PC-3 (cell line): ENCODE results near the gene CHD9. TPM values are rescaled to one million over a fixed set of nuclear protein-coding genes. Genes with fewer than 3 reads are reported as not detected.

Source experiments
- ATAC-seq: fragments of 200-7000 bp; cut with Tn5 transposase; 2 replicates; pipeline ENCODE4 v1.9.1; 2020; ENCODE audit warnings: mild to moderate bottlenecking, moderate library complexity
- BruUV-seq: library from RNA; stranded (reverse); fragments of 400-500 nt; replicated peaks from 2 replicates; lab custom pipeline; 2021; lab: Mats Ljungman, UMichigan
- CTCF ChIA-PET: fragments of 300-600 bp; sonication (Branson Sonifier 250); formaldehyde crosslinking; loops from one replicate; lab custom pipeline; 2022; ENCODE audit warnings: antibody characterized with exemption; lab: Charles Lee
- POLR2A ChIA-PET: fragments of 300-600 bp; sonication (Branson Sonifier 250); formaldehyde crosslinking; loops from one replicate; lab custom pipeline; 2022; ENCODE audit warnings: antibody characterized with exemption; ENCODE audit not compliant: unreplicated experiment; lab: Charles Lee
- DNase-seq: peaks from one replicate; pipeline ENCODE4 v3.0.0-alpha.2; 2015
- H2AFZ ChIP-seq: fragments of 300-600 bp; sonication (generic); 2 replicates; pipeline ENCODE4 v1.6.0; 2016; ENCODE audit warnings: antibody characterized with exemption, low read length
- H3F3A ChIP-seq: fragments of 300-600 bp; sonication (generic); one replicate; pipeline ENCODE4 v1.6.0; 2017; ENCODE audit warnings: antibody characterized with exemption, low read length, control low read depth, mild to moderate bottlenecking; ENCODE audit not compliant: unreplicated experiment
- H3K27ac ChIP-seq: fragments of 300-600 bp; sonication (generic); 2 replicates; pipeline ENCODE4 v1.5.1; 2016; ENCODE audit warnings: mild to moderate bottlenecking, low read length
- H3K27me3 ChIP-seq: fragments of 300-600 bp; sonication (generic); 2 replicates; pipeline ENCODE4 v1.6.1; 2016; ENCODE audit warnings: low read length, mixed read lengths
- H3K36me3 ChIP-seq: fragments of 300-600 bp; sonication (generic); 2 replicates; pipeline ENCODE4 v1.6.1; 2016; ENCODE audit warnings: low read depth, mixed run types, low read length, mixed read lengths
- H3K4me1 ChIP-seq: fragments of 300-600 bp; sonication (generic); 2 replicates; pipeline ENCODE4 v1.5.1; 2016; ENCODE audit warnings: low read length; ENCODE audit not compliant: insufficient read depth
- H3K4me2 ChIP-seq: fragments of 300-600 bp; sonication (generic); 2 replicates; pipeline ENCODE4 v1.6.0; 2016; ENCODE audit warnings: low read length
- H3K4me3 ChIP-seq: fragments of 300-600 bp; sonication (generic); 2 replicates; pipeline ENCODE4 v1.5.1; 2016; ENCODE audit warnings: mild to moderate bottlenecking, low read length, mixed read lengths
- H3K79me2 ChIP-seq: fragments of 300-600 bp; sonication (generic); 2 replicates; pipeline ENCODE4 v1.6.1; 2017; ENCODE audit warnings: low read length, mixed read lengths
- H3K9ac ChIP-seq: fragments of 300-600 bp; sonication (generic); 2 replicates; pipeline ENCODE4 v1.6.0; 2016; ENCODE audit warnings: mild to moderate bottlenecking, low read length
- H3K9me2 ChIP-seq: fragments of 300-600 bp; sonication (generic); replicated peaks from 2 replicates; pipeline ENCODE4 v1.6.1; 2016; ENCODE audit warnings: mixed run types, low read length, mixed read lengths
- H3K9me3 ChIP-seq: fragments of 300-600 bp; sonication (generic); 2 replicates; pipeline ENCODE4 v1.6.1; 2016; ENCODE audit warnings: low read length, mixed read lengths
- H4K20me1 ChIP-seq: fragments of 300-600 bp; sonication (generic); 2 replicates; pipeline ENCODE4 v1.6.1; 2016; ENCODE audit warnings: low read length, mixed read lengths
- EZH2 ChIP-seq: fragments of 300-600 bp; sonication (generic); IDR thresholded peaks from one replicate; pipeline ENCODE4 v1.6.1; 2017; ENCODE audit warnings: antibody characterized with exemption, mild to moderate bottlenecking, low read length; ENCODE audit not compliant: unreplicated experiment
- EZH2phosphoT487 ChIP-seq: fragments of 300-600 bp; sonication (generic); IDR thresholded peaks from 2 replicates; pipeline ENCODE4 v1.6.1; 2018; ENCODE audit warnings: mild to moderate bottlenecking, antibody characterized with exemption, low read length, borderline replicate concordance
- intact Hi-C: fragments of 100-400 bp; cut with micrococcal nuclease; formaldehyde crosslinking; loops from 2 replicates; pipeline ENCODE4 v1.9.0; 2023
- total RNA-seq: library from RNA; depleted of rRNA; stranded (reverse); fragments of >200 nt; gene quantifications from 2 replicates; pipeline ENCODE4 v1.2.3, GENCODE V29; 2014
- TF ChIP-seq, protein P1 (sequence below): fragments of 300-600 bp; sonication (generic); conservative IDR thresholded peaks from 2 replicates; pipeline ENCODE4 v1.5.1; 2017; ENCODE audit warnings: antibody characterized with exemption, low read depth, mild to moderate bottlenecking, low read length

Gene CHD9
- total RNA-seq, 1 experiment from 2014 or later: 13.3 TPM

DNA sequence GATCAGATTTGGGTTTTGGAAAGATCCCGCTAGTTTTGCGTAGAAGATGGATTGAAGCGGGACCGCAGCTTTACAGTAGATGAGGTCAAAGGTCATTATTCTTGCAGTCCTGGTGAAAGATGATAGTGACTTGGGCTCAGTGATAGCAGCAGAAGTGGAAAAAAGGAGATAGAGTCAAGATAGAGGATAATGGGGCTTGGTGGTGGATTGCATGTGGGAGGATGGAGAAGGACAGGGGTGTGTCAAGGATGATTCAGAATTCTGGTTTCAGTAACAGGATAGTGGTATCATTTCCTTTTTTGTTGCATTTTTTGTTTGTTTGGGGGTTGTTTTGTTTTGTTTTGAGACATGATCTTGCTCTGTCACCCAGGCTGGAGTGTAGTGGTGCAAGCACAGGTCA, 30.7 kb upstream of the CHD9 start:
- no peaks in the 10 kb centered on the region for H3K36me3 ChIP-seq
- H3K9ac ChIP-seq: no peak overlapping the region
- ATAC-seq (no peak), DNase-seq (no peak)
- intact Hi-C loops: loop anchor here (5.0 kb wide), 1 partner anchor 952 kb away; no protein-coding TSS in a partner anchor
- H3K27me3 ChIP-seq: no peaks in the 10 kb centered on the region
- H3K4me1 ChIP-seq: no peaks in the 10 kb centered on the region
- no peak overlapping the region for H3K4me3 ChIP-seq
- H4K20me1 ChIP-seq: no peaks in the 10 kb centered on the region
- POLR2A ChIA-PET: no interaction called here
- no peaks in the 10 kb centered on the region for H3K9me2 ChIP-seq
- H3F3A ChIP-seq: no peaks in the 10 kb centered on the region
- H2AFZ ChIP-seq: no peak overlapping the region
- H3K79me2 ChIP-seq: no peaks in the 10 kb centered on the region
- no peak overlapping the region for H3K4me2 ChIP-seq
- H3K27ac ChIP-seq: no peak overlapping the region
- CTCF ChIA-PET: no interaction called here
- BruUV-seq: no TSS peak
- TF ChIP-seq EZH2 (no peak), EZH2phosphoT487 (no peak)
- TF ChIP-seq, protein P1, sequence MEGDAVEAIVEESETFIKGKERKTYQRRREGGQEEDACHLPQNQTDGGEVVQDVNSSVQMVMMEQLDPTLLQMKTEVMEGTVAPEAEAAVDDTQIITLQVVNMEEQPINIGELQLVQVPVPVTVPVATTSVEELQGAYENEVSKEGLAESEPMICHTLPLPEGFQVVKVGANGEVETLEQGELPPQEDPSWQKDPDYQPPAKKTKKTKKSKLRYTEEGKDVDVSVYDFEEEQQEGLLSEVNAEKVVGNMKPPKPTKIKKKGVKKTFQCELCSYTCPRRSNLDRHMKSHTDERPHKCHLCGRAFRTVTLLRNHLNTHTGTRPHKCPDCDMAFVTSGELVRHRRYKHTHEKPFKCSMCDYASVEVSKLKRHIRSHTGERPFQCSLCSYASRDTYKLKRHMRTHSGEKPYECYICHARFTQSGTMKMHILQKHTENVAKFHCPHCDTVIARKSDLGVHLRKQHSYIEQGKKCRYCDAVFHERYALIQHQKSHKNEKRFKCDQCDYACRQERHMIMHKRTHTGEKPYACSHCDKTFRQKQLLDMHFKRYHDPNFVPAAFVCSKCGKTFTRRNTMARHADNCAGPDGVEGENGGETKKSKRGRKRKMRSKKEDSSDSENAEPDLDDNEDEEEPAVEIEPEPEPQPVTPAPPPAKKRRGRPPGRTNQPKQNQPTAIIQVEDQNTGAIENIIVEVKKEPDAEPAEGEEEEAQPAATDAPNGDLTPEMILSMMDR: no peak
- no peaks in the 10 kb centered on the region for H3K9me3 ChIP-seq

DNA sequence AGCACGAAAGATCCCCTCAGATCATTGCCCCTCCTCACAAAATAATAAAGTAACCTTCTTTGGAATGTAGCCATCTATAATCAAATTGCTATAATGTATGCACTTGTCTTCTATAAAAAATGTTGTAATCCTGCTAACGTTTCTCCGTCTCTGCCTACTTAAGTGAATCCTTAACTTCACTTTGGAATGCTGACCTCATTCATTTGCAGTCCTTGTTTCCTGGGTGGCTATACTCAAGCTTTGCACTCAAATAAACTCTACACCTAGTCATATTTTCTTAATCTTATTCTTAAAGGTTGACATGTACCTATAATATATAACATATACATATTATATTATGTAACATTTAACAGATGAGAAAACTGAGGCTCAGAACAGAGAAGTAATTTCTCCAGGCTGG, 24.8 kb upstream of the CHD9 start:
- no peak overlapping the region for H3K9ac ChIP-seq
- H4K20me1 ChIP-seq: no peaks in the 10 kb centered on the region
- H3K27me3 ChIP-seq: no peaks in the 10 kb centered on the region
- POLR2A ChIA-PET: no interaction called here
- no peaks in the 10 kb centered on the region for H3K79me2 ChIP-seq
- H3K36me3 ChIP-seq: no peaks in the 10 kb centered on the region
- H3F3A ChIP-seq: no peaks in the 10 kb centered on the region
- ATAC-seq: no peak
- H3K4me1 ChIP-seq: no peaks in the 10 kb centered on the region
- no peaks in the 10 kb centered on the region for H3K9me3 ChIP-seq
- DNase-seq: no peak
- TF ChIP-seq EZH2phosphoT487: no peak
- H2AFZ ChIP-seq: no peak overlapping the region
- no peak overlapping the region for H3K27ac ChIP-seq
- H3K9me2 ChIP-seq: no peaks in the 10 kb centered on the region
- BruUV-seq: no TSS peak
- H3K4me3 ChIP-seq: no peak overlapping the region
- H3K4me2 ChIP-seq: no peak overlapping the region
- CTCF ChIA-PET: no interaction called here
- intact Hi-C loops: no loop called here

DNA sequence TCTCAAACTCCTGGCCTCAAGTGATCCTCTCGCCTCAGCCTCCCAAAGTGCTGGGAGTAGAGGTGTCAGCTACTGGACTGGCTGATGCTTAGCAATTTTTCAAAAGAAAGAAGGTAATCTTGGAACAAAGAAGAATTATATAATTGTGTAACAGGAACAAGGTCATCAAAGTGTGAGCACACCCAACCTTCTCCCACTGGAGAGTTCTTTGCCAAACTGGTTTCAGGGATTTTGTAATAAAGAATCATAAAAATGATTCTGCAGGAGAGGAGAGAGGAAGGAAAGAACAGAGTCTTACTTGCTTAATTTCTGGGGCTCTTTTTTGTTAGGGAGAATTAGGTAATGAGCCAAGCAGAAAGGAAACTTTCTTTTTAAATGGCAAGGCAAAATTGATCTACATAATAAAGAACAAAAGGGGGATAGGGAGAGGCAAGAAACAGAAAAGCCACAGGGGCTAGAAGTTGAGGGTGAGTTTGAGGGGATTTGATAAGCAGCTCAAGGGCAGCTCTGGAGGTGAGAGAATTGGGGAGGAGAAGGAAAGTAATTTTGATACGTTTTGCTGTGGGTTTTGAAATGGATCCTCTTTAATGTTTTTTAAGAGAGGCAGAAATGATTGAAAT, 23.4 kb upstream of the CHD9 start:
- intact Hi-C loops: no loop called here
- no peaks in the 10 kb centered on the region for H3K27me3 ChIP-seq
- no peak overlapping the region for H3K4me2 ChIP-seq
- POLR2A ChIA-PET: no interaction called here
- TF ChIP-seq, protein P1: no peak
- TF ChIP-seq EZH2 (no peak), EZH2phosphoT487 (no peak)
- no peaks in the 10 kb centered on the region for H3F3A ChIP-seq
- no peak for DNase-seq
- H3K4me1 ChIP-seq: no peaks in the 10 kb centered on the region
- no peak overlapping the region for H3K27ac ChIP-seq
- H3K9me2 ChIP-seq: no peaks in the 10 kb centered on the region
- CTCF ChIA-PET: no interaction called here
- no peak overlapping the region for H3K9ac ChIP-seq
- no peaks in the 10 kb centered on the region for H4K20me1 ChIP-seq
- H3K4me3 ChIP-seq: no peak overlapping the region
- ATAC-seq: no peak
- H3K79me2 ChIP-seq: no peaks in the 10 kb centered on the region
- no peaks in the 10 kb centered on the region for H3K36me3 ChIP-seq
- H2AFZ ChIP-seq: no peak overlapping the region
- BruUV-seq: no TSS peak
- no peaks in the 10 kb centered on the region for H3K9me3 ChIP-seq
